ENCODE data around the gene FNDC3B.
A peak's percentile ranks its signal among the peaks of the same experiment; 100 is the strongest.

Gene FNDC3B

DNA sequence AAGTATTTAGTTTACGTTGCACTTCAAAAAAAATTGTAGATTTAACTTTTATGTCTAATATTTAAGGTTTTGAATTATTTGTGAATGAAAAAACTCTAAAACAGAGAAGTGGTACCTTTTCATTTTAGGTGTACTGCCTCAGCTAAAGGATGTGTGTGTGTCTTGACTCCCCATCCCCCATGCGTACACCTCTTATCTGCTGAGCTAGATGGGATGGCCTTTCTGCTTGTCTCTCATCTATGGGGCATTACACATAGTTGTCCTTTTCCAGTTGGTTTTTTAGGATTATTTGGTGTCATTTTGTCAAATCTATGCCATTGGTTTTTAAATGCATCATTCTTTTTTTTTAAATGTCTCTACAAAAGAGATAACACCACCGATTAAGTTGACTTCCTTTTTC is 110.9 kb downstream of the FNDC3B start:
- TF ChIP-seq, protein P1, sequence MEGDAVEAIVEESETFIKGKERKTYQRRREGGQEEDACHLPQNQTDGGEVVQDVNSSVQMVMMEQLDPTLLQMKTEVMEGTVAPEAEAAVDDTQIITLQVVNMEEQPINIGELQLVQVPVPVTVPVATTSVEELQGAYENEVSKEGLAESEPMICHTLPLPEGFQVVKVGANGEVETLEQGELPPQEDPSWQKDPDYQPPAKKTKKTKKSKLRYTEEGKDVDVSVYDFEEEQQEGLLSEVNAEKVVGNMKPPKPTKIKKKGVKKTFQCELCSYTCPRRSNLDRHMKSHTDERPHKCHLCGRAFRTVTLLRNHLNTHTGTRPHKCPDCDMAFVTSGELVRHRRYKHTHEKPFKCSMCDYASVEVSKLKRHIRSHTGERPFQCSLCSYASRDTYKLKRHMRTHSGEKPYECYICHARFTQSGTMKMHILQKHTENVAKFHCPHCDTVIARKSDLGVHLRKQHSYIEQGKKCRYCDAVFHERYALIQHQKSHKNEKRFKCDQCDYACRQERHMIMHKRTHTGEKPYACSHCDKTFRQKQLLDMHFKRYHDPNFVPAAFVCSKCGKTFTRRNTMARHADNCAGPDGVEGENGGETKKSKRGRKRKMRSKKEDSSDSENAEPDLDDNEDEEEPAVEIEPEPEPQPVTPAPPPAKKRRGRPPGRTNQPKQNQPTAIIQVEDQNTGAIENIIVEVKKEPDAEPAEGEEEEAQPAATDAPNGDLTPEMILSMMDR (IDR thresholded peaks at IDR 0.05), result no peak
- Histone ChIP-seq H3K27ac (no peak overlapping the region), H3K4me3 (no peak overlapping the region)
- no peak for DNase-seq (ENCODE audit: low spot score)

DNA sequence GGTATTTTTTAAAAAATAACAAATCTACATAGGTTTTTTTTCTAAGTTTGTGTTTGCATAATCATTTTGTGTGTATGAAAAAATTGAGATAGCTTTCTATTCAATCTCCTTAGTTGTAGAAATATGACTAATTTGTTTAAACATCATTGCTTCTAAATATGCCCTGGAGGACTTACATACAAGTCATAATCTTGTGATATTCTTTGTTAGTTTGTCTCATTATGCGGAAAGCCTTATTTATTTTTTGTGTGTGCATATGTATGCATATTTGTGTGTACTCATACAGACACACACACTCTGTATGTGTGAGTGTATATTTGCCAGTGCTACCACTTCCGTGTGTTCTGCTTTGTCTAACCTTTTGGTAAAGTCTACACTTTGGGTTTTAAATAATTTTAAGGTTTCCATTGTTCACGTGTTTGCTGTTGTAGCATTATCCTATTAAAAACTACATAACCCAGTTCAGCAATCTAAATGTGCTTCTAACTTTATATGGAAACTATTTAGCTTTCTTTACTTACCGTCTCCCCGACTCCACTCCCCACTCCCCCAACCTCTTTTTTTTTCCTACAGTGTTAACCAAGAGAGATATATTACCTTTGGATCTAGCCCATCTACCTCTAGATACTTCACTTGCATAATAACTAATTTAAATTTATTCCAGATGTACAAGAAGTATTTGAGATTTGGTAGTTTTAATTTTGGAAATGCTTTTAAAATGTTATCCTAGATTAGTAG is 111.7 kb downstream of the FNDC3B start:
- H3K4me3 ChIP-seq, result no peak overlapping the region

DNA sequence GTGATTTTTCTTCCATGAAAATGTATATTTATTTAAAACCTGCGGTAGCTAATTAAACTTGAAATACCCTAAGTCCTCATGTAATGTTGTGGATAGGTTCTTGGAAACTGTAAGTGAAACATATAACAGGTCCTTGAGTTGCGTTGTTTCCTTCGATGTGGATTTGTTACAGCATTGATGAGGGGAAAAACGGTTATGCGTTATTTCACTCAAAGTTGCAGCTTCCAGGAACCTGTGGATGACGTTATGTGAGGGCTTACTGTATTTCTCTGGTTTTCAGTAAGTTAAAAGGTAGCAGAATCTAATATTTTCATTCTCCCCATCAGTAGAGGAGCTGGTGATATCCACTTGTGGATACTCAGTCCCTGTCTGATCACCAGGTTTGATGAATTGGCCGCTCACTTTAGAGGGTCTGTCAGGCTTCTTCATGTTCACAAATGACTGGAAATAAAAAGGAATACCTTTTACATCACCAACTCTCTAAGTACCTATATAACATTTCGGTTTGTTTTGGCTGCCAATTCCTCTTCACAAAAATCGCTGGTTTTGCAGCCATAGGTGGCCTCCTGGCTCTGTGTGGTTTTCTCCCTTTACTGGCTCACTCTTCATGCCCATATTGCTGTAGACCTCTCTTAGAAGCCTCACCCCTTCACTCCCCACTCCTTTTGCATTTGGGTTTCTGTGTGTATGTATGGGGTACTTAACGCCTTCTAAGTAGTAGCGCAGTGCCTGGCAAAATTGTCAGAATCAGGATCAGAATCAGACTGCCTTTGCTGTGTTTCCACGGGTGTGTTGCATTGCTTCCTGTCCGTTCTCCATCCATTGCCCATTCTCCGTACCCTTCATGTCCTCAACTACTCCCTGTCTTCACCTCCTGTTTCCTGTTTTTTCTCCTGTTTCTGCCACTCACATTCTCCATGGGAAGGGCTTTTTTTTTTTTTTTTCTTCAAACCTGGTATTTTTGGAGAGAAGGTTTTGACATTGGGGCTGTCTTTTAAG is 112.6 kb downstream of the FNDC3B start:
- TF ChIP-seq, protein P1 (IDR thresholded peaks at IDR 0.05), result no peak
- DNase-seq (ENCODE audit: low spot score), result no peak
- Histone ChIP-seq H3K4me3 (no peak overlapping the region), H3K27ac (peak overlapping the region; percentile 91 to 94)

More for the DNA sequence above, 111.7 kb downstream of the FNDC3B start:
- TF ChIP-seq, protein P1 (IDR thresholded peaks at IDR 0.05), result no peak
- H3K27ac ChIP-seq, result no peak overlapping the region
- no peak for DNase-seq (ENCODE audit: low spot score)

DNA sequence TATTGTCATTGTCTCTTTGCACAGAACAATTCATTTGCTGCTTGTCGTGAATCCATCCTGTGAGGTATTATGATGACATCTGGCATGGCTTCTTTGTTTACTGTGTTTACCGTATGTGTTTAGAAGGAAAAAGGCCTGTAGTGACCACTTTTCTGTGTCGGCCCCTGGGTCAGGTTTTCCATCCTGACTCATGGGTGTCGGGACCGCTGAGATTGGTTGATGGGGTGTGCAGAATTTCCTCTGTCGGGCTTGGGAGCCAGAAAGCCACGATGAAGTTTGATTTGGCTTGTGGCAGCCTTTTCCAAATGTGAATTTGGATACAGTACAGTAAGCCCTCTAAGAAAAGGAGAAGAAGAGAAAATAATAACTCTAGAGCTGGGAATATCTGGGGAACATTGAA is 113.5 kb downstream of the FNDC3B start:
- H3K27ac ChIP-seq, result peak overlapping the region; percentile 91 to 94
- no peak for DNase-seq (ENCODE audit: low spot score)
- TF ChIP-seq, protein P1 (IDR thresholded peaks at IDR 0.05), result no peak
- peak overlapping the region; percentile 49 for H3K4me3 ChIP-seq

DNA sequence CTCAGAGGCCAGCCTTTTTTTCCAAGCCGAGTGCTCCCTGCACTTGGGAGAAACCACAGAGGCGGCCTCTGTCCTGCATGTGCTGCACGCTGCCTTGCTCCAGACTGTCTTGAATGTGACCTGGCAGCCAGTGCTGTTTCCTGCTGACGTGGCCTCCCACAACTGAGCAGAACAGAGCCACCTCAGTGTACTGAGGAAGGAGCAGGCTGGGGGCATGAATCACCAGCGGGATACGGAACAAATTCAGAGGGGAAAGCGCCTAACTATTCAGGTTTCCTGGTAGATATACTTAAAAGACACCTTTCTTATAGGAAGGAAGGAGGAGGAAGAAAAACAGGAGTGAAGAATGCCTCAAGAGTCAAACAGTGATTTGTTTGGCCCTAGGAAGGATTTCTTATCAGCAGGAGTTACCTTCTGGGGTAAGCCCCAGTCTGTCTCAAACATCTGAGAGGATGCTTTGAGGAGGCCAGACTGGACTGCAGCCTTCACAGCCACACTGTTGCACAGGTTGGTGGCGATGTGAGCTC is 114.0 kb downstream of the FNDC3B start:
- Histone ChIP-seq H3K27ac (peak overlapping the region; percentile 91 to 94), H3K4me3 (peak overlapping the region; percentile 49)
- DNase-seq (ENCODE audit: low spot score), result peak; percentile 98
- TF ChIP-seq, protein P1 (IDR thresholded peaks at IDR 0.05), result no peak

DNA sequence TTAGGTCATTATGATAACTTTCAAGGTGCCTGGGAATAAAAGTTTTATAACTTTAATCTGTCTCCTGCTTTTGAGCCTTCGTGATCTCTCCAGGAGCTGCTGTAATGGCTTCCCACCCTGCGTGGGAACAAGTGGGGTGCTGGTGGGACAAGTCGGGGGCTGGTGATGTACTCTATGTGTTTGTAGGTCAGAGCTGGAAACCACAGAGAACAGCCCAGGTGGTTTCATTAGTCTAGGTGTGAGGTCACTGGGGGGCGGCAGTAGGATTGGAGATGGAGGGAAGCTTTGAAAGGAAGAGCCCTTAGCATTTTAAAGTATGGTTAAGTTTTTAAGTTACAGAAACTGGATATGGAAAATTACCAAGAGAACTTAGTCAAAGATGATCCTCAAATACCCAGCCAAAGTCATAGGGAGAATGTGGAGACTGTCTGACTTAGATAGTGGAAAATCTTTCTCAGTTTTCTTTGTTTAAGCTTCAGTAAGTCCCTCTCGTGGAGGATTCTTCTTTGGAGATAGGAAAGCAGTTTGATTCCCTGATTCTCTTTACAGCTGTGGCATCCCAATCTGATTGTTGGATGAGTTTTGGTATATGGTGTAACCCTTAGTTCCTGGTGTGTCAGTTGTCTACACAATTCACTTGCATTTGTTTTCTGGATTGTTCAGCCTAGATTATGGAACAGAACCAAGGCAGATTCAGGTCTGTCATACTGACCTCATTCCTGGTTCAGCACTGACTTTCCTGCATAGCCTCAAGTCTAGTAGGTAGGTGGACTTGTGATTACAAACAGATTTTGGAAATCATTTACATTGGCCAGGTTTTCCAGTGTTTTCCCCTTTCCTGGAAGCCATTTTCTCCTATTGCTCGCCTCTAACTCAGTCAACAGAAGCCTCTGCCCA is 115.6 kb downstream of the FNDC3B start:
- peak overlapping the region; percentile 91 to 94 for H3K27ac ChIP-seq
- TF ChIP-seq, protein P1 (IDR thresholded peaks at IDR 0.05), result no peak

More for the DNA sequence above, 115.6 kb downstream of the FNDC3B start:
- H3K4me3 ChIP-seq, result no peak overlapping the region
- no peak for DNase-seq (ENCODE audit: low spot score)

Data from coronary artery (tissue), 2 donors.